NCI-H2171 (cell line): Measurements from ENCODE around the gene TMEM163.
A peak's percentile ranks its signal among the peaks of the same experiment; 100 is the strongest.

Experiments
- DNase-seq: peaks from one replicate; lab custom pipeline; 2025; lab: John Stamatoyannopoulos, UW

Gene TMEM163

DNA sequence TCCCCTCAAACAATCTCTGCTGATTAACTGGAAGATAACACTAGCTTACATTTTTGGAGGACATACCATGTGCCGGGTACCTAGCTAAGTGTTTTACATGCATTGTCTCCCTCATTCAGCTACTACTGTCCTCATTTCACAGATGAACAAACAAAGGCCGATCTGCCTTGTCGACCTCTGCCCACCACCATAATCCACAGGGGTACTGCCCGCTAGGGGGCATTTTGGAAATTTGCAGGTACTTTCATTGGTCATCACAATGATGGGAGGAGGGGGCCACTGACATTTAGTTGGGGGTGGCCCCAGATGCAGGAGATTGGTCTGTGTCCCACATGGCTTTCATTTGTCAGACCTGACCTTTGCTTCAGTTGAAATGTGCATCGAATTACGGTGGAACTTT lies 3.9 kb upstream of the TMEM163 start:
- no peak for DNase-seq

DNA sequence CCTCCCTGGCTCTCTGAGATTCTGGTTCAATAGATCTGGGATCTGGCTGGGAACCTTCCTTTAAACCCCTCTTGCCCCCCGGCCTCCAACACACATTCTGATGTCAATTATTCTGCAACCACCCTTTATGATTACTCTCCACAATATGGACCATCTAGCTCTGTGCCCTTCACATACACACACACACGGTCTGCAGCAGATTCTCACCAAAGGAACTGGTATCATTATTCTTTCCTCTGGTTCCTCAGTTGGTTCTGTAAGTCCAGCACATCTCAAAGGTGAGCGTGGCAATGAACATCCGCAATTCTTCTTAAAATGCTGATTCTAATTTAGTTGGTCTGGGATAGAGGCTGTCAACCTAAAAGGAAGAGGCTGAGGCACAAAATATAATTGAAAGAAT lies 2.8 kb upstream of the TMEM163 start:
- DNase-seq: no peak

DNA sequence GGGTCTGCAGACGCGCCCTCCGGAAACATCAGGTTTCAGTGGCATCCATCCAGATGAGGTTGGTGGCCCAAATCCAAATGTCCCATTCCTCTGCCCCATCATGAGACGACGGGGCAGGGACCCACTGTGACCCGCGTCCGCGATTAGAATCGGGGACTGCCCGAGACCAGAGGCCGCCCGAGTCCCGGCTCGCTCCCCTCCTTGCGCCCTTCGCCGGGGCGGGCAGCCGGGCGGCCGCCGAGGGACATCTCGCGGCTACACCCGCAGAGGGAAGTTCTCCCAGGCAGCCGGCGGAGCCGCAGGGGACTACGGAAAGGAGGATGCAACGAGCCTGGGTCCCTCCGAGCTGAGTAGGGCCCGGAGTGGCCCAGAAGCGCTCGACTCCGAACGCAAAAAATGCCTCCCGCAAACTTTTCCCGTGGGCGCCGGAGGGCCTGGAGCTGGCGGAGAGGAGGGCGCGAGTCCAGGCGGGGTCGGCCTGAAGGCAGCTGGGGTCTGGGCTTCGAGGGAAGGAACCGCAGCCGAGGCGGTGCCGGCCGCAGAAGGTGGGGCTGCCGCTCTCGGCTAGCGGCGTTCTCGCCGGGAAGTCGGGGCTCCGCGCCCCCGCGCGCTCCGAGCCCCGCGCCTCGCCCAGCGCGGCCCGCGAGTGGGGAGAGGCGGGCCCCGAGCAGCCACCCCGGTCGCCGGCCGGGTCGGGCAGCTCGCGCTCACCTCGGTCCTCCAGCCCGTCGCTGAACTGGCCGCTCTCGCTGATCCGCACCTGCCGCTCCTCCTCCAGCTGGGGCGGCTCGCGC lies 580 bp downstream of the TMEM163 start:
- DNase-seq: no peak

DNA sequence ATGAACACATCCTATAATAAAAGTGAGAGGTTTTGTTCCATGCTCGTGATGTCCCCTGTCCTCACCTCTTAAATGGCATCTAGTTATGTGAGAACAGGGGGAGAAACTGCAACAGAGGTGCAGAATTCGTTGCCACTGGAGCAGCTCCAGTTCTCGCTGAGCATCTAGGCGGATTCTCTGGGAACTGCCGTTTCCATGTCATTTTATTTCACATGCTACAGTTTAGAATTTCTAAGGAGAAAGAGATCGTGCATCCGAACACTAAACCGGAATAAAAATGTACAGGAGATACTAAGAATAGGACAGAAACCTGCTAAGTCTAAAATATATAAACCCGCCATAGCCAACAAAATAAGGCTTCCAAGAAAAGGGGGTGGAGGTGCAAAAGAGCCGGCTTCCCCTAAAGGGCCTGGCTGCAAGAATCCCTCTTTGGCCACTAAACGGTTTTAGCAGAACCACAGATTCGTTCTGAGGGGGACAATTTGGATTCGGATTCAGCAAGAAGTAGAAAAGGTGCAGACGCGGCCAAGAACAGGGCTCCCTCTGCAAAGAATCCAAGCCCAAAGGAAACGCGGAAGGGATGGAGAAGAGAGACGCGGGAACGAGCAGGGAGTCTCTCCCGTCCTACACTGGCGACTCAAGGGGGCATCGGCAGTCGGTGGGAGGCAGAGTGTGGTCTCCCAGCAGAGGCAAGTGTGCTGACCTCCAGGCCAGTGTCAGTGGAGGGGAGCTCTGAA lies 1.3 kb downstream of the TMEM163 start:
- no peak for DNase-seq

DNA sequence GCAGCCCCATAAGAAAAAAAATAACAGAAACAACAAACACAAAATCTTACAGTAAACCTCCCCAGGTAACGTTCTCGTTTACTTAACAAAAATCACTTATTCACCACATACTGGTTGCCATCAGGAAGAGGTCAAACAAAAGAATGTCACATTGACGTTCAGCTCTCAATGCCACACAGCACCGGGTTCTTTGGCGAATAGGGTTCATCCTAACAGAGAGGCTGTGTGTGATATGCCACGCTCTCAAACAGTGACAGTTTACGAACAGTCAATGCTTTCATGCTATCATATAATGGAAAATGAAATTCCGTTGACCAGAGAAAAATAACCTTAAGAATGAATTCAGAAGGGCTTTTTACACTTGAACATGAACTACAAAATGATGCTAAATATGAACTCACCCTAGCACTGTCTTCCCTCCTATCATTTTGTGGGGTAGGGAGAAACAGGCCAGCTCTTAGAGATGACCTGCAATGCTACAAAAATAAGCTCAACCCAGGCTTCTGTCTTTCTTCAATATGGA lies 2.0 kb downstream of the TMEM163 start:
- DNase-seq: no peak

DNA sequence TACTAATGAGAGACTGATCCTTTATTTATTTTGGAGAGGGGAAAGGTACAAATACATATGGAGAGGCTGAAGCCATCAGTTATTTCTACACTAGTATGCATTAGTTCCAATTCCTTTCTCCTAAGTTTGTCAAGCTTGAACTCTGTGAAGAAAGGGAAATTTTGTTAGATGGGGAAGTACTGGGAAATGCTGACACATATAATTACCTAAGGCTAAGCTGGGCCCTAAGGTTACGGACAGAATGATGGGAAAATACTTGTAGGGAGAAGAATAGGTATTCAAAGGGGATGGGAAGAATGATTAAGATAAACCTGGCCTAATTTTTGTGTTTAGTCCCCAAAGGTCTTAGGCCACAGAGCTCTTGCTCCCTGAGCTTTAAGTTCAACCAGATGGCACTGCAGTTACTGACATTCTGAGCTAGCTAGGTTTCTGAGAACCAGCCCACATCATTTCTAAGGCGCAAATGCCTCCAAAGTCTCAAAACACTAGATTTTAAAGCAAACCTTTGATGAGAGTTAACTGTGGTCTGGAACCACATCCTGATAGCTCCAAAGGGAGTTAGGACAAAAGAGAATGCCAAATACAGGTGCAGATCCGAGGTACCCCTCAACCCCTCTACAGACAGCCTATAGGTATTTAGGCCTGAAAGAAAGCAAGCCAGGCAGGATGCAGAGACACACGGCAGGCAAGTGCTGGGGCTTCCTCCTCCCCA lies 2.7 kb downstream of the TMEM163 start:
- DNase-seq: no peak

DNA sequence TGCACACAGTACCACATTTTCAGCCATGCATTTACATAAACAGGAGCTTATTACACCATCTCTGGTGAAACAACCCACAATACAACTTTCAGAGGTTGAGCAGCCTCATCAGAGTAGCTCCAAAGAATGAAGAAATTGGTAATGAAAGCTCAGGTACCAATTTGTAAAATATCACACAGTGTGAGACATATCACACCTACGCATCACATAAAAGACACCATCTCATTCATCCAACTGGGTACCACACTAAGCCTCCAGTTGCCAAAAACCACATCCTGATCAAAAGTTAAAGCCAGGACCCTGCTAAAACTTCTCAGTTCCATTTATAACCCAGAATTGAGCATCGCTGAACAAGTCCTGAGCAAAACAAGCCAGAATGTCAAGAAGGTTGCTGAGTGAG lies 4.6 kb downstream of the TMEM163 start:
- no peak for DNase-seq

DNA sequence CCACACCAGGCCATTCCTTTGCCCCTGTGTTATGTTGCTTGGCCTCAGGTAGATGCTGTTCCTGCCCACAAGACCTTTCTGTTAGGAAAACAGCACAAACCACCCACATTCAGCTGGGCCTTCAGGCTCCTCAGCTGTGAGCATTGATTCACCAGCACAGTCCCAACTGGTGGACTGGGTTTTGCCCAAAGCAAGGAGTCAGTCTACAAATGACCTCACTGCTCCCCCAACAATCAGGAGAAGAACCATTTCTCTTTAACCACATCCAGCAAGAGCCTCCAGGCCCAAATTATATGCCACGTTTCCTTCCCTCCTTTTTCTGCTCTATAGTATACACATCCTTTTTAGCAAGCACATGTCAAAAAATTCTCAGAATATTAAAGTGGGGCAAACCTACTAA lies 5.2 kb downstream of the TMEM163 start:
- no peak for DNase-seq

DNA sequence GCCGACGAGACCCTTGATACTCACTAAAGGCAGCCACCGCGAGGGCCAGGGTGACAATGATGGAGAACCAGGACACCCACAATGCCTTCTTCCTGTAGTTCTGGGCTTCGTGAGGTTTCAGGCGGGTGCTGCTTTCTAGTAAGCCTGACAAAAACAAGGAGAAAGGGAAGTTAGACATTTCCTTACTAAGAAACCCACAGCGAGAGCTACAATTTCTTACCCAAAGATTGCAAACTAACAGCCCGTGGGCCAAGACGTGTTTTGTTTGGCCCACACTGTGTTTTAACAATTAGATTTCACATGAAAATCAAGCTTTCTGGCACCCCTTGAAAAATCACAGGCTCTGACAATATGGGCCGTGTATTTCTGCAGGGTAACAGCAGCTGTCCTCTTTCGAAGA lies 5.6 kb downstream of the TMEM163 start:
- no peak for DNase-seq

DNA sequence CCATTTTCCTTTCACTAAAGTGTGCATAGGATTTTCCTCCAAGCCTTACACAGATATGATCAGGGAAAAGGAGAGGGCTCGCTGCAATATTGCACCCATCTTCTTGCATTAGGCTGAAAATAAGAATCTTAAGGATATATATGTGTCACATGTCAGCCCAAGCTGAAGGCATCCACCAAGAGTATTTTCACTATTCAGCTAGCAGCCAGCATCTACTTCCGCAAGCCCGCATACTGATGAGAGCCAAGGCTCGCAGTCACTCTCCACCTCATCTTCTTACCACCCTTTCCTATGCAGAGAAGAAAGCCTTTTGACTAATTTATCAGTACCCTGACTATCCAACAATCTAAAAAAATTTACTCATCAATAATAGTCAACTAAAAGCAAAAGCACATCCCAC lies 6.1 kb downstream of the TMEM163 start:
- no peak for DNase-seq

DNA sequence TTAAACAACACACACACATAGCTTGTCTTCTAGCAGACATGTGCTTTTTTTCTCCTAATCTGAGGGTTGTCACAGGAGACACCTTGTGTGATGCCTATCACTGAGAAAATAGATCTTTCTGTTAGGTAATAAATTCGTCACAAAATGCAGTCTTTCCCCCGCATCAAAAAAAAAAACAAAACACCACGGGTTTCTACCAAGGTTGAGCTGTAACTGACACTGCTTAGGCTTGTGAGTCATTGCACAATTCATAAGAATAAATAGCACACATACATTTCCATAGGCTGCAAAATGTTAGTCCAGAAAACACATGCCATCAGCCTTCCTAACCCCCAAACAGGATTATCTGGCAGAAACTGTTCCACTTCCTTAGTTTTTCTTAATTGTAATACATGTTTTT lies 6.5 kb downstream of the TMEM163 start:
- DNase-seq: no peak

DNA sequence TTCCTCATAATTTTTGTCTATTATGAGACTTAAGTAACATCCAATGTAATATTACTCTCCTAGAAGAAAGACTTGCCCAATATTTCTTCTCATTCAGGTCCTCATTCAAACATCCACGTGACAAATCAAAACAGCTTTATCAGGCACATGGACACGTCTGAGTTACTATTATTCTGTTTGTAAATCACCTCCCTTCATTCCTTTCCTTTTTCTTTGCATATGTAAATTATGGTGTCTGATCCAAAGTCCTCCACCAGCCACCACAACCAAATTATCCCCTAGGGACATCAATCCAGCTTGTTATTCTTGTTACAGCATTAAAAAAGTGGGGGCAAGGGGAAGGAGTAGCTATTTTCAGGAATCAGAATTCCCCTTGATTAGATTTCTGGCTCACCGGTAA lies 7.1 kb downstream of the TMEM163 start:
- peak; percentile 25 for DNase-seq

DNA sequence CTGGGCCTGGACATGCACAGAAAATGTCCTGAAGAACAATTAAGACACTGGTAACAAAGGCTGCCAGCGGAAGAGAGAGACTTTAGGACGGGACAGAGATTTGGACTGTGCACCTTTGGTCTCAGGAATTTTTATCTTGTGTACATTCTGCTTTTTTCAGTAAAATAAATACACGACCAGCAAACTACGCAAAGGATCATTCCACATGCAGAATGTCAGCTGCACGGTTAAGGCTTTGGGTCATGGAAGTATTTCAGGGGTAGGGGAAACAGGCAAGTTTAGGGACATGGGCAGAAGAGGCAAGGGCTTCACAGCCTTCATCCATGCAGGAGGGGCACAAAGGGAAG lies 11.5 kb downstream of the TMEM163 start:
- DNase-seq: no peak

DNA sequence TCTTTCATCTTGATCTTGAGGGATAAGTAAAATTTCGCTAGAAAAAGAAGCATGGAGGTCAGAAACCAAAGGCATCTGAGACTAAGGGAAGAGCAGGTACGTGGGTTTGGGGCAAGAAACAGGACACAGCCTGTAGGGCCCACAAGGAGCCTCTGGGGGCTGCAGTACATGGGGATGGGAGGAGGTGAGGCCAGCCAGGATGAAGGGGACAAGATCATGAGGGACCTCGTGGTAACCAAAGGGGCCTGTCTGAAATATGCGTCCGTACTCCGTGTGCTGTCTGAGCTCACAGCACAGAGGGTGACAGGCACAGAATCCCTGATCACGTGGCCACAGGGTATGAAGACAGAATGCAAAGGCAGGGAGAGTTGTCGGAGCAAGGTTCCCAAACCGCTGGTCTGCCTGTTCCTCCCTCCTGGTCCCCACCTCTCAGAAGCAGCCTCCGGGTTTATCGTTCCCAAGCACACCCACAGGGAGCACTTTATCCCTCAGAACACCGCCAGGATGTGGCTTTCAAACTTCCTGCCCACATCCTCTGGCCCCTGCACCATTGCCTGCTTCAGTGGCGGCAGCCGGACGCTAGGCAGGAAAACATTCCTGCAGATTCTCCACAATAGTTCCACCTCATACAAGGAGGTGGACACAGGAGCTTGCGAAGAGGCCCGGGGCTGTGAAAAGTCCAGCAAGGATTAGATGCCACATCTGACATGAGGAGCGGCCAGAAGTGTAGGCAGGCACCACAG lies 12.0 kb downstream of the TMEM163 start:
- DNase-seq: no peak

DNA sequence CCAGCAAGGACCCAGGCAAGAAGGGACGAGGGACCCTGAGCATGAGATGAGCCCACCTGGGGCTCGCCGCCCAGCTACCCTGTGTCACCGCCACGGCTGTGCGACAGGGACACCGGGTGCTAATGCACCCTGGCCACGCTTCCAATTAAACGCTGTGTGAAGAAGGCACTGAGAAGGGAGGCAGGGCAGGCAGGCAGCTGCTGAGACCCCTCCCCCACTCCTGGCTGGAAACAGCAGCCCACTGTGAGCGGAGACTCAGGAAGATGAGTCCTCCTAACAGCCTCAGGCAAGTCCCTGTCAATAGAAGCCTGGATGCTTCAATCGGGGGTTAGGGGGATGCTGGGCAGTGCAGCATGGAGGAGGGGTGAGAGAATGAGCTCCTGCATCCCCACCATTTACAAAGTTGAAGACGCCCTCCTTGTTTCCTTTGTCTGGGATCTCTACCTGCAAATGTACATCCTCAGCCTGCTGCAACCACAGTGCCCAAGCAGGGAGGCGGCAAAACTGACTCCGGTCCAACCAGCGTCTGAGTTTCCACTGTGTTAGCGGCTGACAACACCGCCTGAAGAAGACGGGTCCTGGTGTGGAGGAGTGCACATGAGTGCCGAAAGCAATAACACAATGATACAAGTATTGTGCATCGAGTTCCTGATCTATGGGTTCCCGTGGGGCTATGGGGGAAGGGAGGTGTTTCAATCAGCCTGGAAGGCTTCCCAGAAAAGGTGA lies 12.8 kb downstream of the TMEM163 start:
- DNase-seq: no peak

DNA sequence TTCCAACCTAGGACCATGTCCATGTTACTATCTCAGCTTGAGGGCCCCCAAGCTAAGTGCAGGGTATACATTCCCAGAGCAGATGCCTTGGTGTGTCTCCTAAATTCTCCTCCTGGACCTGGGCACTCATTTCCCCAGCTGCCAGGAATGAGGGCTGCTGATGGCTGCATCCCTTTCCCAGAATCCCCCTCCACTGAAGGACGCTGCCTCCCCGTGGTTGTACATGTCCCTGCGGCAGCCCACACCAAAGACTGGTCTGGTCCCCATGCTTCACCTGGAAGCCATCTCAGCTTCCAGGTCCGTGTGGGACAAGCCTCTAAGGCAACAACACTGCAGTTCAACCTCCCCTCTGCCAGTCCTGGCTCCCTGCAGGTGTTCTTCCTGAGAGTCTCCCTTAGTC lies 14.6 kb downstream of the TMEM163 start:
- no peak for DNase-seq

DNA sequence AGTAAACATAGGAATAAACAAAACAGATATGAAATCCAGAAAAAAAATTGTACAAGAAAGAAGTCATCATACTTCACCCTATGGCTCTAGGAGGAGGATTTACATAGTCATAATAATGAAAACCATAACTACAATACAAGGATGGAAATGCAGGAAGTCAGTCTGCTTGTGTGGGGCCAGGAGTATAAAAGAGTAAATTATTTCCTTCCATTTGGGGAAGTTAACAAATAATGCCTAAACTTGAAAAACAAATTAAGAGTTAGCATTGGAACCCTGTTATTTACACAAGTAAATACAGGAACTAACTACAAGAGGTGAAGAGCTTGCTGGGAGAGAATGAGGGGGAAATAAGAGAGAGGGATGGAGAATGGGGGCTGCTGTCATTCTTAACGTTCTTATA lies 15.4 kb downstream of the TMEM163 start:
- DNase-seq: no peak

DNA sequence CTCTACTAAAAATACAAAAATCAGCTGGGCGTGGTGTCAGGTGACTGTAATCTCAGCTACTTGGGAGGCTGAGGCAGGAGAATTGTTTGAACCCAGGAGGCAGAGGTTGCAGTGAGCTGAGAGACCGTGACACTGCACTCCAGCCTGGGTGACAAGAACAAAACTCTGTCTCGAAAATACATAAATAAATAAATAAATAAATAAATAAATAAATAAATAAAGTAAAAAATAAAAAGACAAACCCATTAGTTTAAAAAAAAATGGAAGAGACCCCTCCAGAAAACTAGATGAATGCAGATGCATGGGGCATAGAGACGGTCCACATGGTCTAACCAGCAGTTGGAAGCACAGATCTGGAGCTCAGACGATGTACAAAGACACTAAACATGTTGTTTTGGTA lies 18.1 kb downstream of the TMEM163 start:
- no peak for DNase-seq

DNA sequence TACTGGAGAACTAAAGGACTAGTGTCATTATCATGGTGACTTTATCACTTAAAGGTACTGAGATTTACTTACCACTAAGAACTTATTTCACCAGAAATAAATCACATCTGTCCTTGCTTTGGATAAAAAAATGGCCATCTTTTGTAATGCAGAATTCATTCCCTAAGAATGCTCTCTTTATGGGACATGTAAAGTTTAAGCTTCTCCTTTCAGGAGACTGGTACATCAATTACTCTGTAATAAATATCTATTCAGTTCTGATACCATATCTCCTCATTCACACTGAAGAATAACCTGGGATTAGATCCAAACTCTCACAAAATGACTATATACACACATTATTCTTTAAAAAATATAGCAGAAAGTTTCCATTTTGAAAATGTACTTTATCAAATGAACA lies 24.4 kb downstream of the TMEM163 start:
- DNase-seq: no peak

DNA sequence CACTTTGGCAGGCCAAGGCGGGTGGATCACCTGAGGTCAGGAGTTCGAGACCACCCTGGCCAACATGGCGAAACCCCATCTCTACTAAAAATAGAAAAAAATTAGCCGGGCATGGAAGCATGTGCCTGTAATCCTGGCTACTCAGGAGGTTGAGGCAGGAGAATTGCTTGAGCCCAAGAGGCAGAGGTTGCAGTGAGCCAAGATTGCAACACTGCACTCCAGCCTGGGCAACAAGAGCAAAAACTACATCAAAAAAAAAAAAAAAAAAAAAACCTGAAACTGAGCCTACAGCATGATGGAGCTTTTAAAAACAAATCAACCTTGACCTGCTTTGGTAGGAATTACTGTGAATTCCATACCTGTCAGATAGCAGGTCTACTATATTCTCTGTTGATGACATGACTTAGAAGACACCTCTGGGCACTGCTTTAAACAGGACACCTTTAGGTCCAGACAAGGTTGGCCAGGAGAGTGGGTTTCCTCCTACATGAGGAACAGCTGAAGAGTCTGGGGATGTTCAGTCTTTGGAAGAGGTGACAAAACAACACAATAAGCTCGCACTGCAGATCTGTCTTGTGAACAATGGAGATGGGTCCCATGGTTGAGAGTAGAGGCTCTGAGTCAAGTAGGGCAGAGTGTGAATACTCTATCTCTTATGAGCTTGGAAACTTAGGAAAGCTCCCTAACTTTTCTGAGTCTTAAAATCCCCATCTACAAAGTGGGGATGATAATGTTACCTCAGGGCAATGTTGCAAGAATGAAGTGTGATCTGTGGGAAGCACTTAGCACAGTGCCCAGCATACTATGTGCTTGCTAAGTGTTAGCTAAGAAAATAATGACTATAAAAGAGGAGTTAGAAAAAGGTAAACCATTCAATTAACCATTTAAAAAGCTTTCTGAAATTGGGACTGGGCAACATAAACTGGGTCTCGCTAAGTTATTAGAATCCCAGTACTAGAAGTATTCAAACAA lies 25.2 kb downstream of the TMEM163 start:
- no peak for DNase-seq
